DLD1 (cell line): ENCODE data around the gene PLA2G4C.

ENCODE experiments used
- in situ Hi-C: cut with HindIII; loops from 2 replicates; pipeline ENCODE4 v1.10.0; 2017; ENCODE audit warnings: low sequenced_read_pairs

Gene PLA2G4C

GRCh38 chr19:48110350-48110966 lies at the start of gene PLA2G4C:
PLA2G4C (minus strand) TSS chr19:48110817; CDS start chr19:48106529, 4,288 bp downstream.
- in situ Hi-C loops = no loop called here

GRCh38 chr19:48158210-48158790 lies 47.7 kb upstream of the PLA2G4C start:
- in situ Hi-C loops = no loop called here

GRCh38 chr19:48154003-48154402 lies 43.4 kb upstream of the PLA2G4C start:
- in situ Hi-C loops = no loop called here

- in situ Hi-C loops = no loop called here
Measured at GRCh38 chr19:48152551-48152950, 41.9 kb upstream of the PLA2G4C start.

- in situ Hi-C loops = no loop called here
Measured at GRCh38 chr19:48149430-48149829, 38.8 kb upstream of the PLA2G4C start.

- in situ Hi-C loops = no loop called here
Measured at GRCh38 chr19:48148576-48148975, 38.0 kb upstream of the PLA2G4C start.

GRCh38 chr19:48147597-48148175 lies 37.1 kb upstream of the PLA2G4C start:
- in situ Hi-C loops = no loop called here

- in situ Hi-C loops = no loop called here
Measured at GRCh38 chr19:48139053-48139452, 28.4 kb upstream of the PLA2G4C start.

- in situ Hi-C loops = no loop called here
Measured at GRCh38 chr19:48137411-48137810, 26.8 kb upstream of the PLA2G4C start.

- in situ Hi-C loops = no loop called here
Measured at GRCh38 chr19:48136547-48136946, 25.9 kb upstream of the PLA2G4C start.

- in situ Hi-C loops = no loop called here
Measured at GRCh38 chr19:48135411-48135810, 24.8 kb upstream of the PLA2G4C start.

GRCh38 chr19:48133094-48133493 lies 22.5 kb upstream of the PLA2G4C start:
- in situ Hi-C loops = no loop called here

- in situ Hi-C loops = no loop called here
Measured at GRCh38 chr19:48127561-48127960, 16.9 kb upstream of the PLA2G4C start.

- in situ Hi-C loops = no loop called here
Measured at GRCh38 chr19:48123907-48124651, 13.5 kb upstream of the PLA2G4C start.

- in situ Hi-C loops = no loop called here
Measured at GRCh38 chr19:48122421-48122820, 11.8 kb upstream of the PLA2G4C start.

- in situ Hi-C loops = no loop called here
Measured at GRCh38 chr19:48121909-48122371, 11.3 kb upstream of the PLA2G4C start.

- in situ Hi-C loops = no loop called here
Measured at GRCh38 chr19:48121066-48121465, 10.4 kb upstream of the PLA2G4C start.

- in situ Hi-C loops = no loop called here
Measured at GRCh38 chr19:48120505-48120904, 9.9 kb upstream of the PLA2G4C start.

GRCh38 chr19:48118131-48118517 lies 7.5 kb upstream of the PLA2G4C start:
- in situ Hi-C loops = no loop called here

- in situ Hi-C loops = no loop called here
Measured at GRCh38 chr19:48117515-48118130, 7.0 kb upstream of the PLA2G4C start.

GRCh38 chr19:48113190-48113917 lies 2.7 kb upstream of the PLA2G4C start:
- in situ Hi-C loops = no loop called here
